IMR-90 (cell line): ENCODE results near the gene GHDC. TPM values are rescaled to one million over a fixed set of nuclear protein-coding genes. Genes with fewer than 3 reads are reported as not detected.

ENCODE experiments used
- ATAC-seq: fragments of 200-7000 bp; cut with Tn5 transposase; 2 replicates; pipeline ENCODE4 v1.9.1; 2020; ENCODE audit warnings: low read depth, mild to moderate bottlenecking, moderate library complexity
- BruUV-seq: library from RNA; stranded (reverse); fragments of 400-500 nt; replicated peaks from 2 replicates; lab custom pipeline; 2021; lab: Mats Ljungman, UMichigan
- CTCF ChIA-PET: fragments of 300-600 bp; formaldehyde crosslinking; extraction: SDS; loops from one replicate; lab custom pipeline; 2021; ENCODE audit warnings: antibody characterized with exemption; lab: Yijun Ruan, JAX
- POLR2A ChIA-PET: fragments of 300-600 bp; sonication (Branson Sonifier 250); formaldehyde crosslinking; loops from one replicate; lab custom pipeline; 2022; ENCODE audit warnings: antibody characterized with exemption; ENCODE audit not compliant: unreplicated experiment; lab: Charles Lee
- DNase-seq: peaks from one replicate; pipeline ENCODE4 v3.0.0; 2013
- H2AFZ ChIP-seq: replicated peaks from 2 replicates; pipeline ENCODE3; 2013; ENCODE audit warnings: low read length, mild to moderate bottlenecking; ENCODE audit not compliant: poor library complexity
- H2AK5ac ChIP-seq: 2 replicates; pipeline ENCODE4 v1.6.1; 2013; ENCODE audit warnings: low read depth, low read length, inconsistent platforms
- H2AK9ac ChIP-seq: replicated peaks from 2 replicates; pipeline ENCODE3; 2013; ENCODE audit warnings: mild to moderate bottlenecking, low read depth, low read length, moderate library complexity; ENCODE audit not compliant: poor library complexity
- H2BK120ac ChIP-seq: 2 replicates; pipeline ENCODE4 v1.6.1; 2013; ENCODE audit warnings: low read depth, low read length, inconsistent platforms
- H2BK15ac ChIP-seq: 3 replicates; pipeline ENCODE4 v1.6.1; 2013; ENCODE audit warnings: low read depth, low read length, inconsistent platforms
- H2BK20ac ChIP-seq: 2 replicates; pipeline ENCODE4 v1.6.1; 2013; ENCODE audit warnings: low read depth, mild to moderate bottlenecking, inconsistent platforms, low read length, moderate library complexity
- H2BK5ac ChIP-seq: 2 replicates; pipeline ENCODE4 v1.6.1; 2013; ENCODE audit warnings: mild to moderate bottlenecking, low read depth, low read length, inconsistent platforms; ENCODE audit not compliant: poor library complexity, severe bottlenecking
- H3K14ac ChIP-seq: replicated peaks from 2 replicates; pipeline ENCODE4 v1.6.1; 2013; ENCODE audit warnings: low read depth, low read length, inconsistent platforms
- H3K18ac ChIP-seq: 2 replicates; pipeline ENCODE4 v1.6.1; 2013; ENCODE audit warnings: low read depth, low read length, control low read depth
- H3K23ac ChIP-seq: 2 replicates; pipeline ENCODE4 v1.6.1; 2013; ENCODE audit warnings: low read depth, low read length, inconsistent platforms
- H3K27ac ChIP-seq: 2 replicates; pipeline ENCODE4 v1.5.1; 2013; ENCODE audit warnings: mild to moderate bottlenecking, control low read depth, low read length; ENCODE audit not compliant: insufficient read depth
- H3K27me3 ChIP-seq: 2 replicates; pipeline ENCODE4 v1.6.1; 2013; ENCODE audit warnings: low read length; ENCODE audit not compliant: control insufficient read depth, insufficient read depth
- H3K36me3 ChIP-seq: 2 replicates; pipeline ENCODE4 v1.6.1; 2013; ENCODE audit warnings: low read length, mixed read lengths; ENCODE audit not compliant: control insufficient read depth, insufficient read depth
- H3K4ac ChIP-seq: 2 replicates; pipeline ENCODE4 v1.6.1; 2013; ENCODE audit warnings: low read depth, low read length, inconsistent platforms
- H3K4me1 ChIP-seq: 2 replicates; pipeline ENCODE4 v1.6.1; 2013; ENCODE audit warnings: low read length, mixed read lengths; ENCODE audit not compliant: control insufficient read depth, insufficient read depth
- H3K4me2 ChIP-seq: 2 replicates; pipeline ENCODE4 v1.6.1; 2013; ENCODE audit warnings: low read depth, mild to moderate bottlenecking, control low read depth, low read length, moderate library complexity
- H3K4me3 ChIP-seq: 2 replicates; pipeline ENCODE4 v1.5.1; 2013; ENCODE audit warnings: low read depth, mild to moderate bottlenecking, control low read depth, low read length, moderate library complexity; ENCODE audit not compliant: insufficient read depth
- H3K56ac ChIP-seq: 2 replicates; pipeline ENCODE4 v1.6.1; 2013; ENCODE audit warnings: low read length, inconsistent platforms; ENCODE audit not compliant: insufficient read depth; ENCODE audit errors: extremely low read depth
- H3K79me1 ChIP-seq, 2 experiments: 2 replicates each; pipeline ENCODE4 v1.6.1; 2013; ENCODE audit warnings: low read length in 2 of 2, inconsistent platforms in 1 of 2, low read depth in 1 of 2
- H3K9ac ChIP-seq: 2 replicates; pipeline ENCODE4 v1.6.1; 2013; ENCODE audit warnings: low read depth, low read length, control low read depth
- H3K9me1 ChIP-seq: 2 replicates; pipeline ENCODE4 v1.6.1; 2013; ENCODE audit warnings: low read length, inconsistent platforms; ENCODE audit not compliant: insufficient read depth
- H3K9me3 ChIP-seq: 2 replicates; pipeline ENCODE4 v1.6.1; 2013; ENCODE audit warnings: low read length; ENCODE audit not compliant: control insufficient read depth, insufficient read depth
- H4K20me1 ChIP-seq: 2 replicates; pipeline ENCODE4 v1.6.1; 2013; ENCODE audit warnings: low read length, inconsistent platforms; ENCODE audit not compliant: insufficient read depth
- H4K5ac ChIP-seq: 2 replicates; pipeline ENCODE4 v1.6.1; 2013; ENCODE audit warnings: mild to moderate bottlenecking, low read depth, low read length, control low read depth
- H4K8ac ChIP-seq, 2 experiments: 2 replicates each; pipeline ENCODE4 v1.6.1; 2013; ENCODE audit warnings: low read depth in 2 of 2, low read length in 2 of 2, control low read depth in 1 of 2, inconsistent platforms in 1 of 2
- H4K91ac ChIP-seq: 2 replicates; pipeline ENCODE4 v1.6.1; 2013; ENCODE audit warnings: low read depth, low read length, inconsistent platforms; ENCODE audit not compliant: insufficient read depth
- CHD1 ChIP-seq: IDR thresholded peaks from 2 replicates; pipeline ENCODE4 v1.6.1; 2012; ENCODE audit warnings: low read depth, low read length, improper control_type of control experiment
- RAD21 ChIP-seq: IDR thresholded peaks from 2 replicates; pipeline ENCODE4 v1.6.1; 2012; ENCODE audit warnings: low read length, improper control_type of control experiment
- SMC3 ChIP-seq: fragments of 150-350 bp; IDR thresholded peaks from 2 replicates; pipeline ENCODE4 v1.6.1; 2016; ENCODE audit warnings: low read depth, mild to moderate bottlenecking, antibody characterized with exemption, low read length, moderate library complexity
- WGBS, 2 experiments: methylation state at CpG; one replicate each; pipeline versions ENCODE4 v1.1.5 to v1.1.7; 2013; ENCODE audit warnings: missing lambda C conversion rate in 2 of 2; ENCODE audit not compliant: insufficient read length in 1 of 2; ENCODE audit errors: extremely low coverage in 2 of 2; 5-methylcytosine and 5-hydroxymethylcytosine counted together
- dilution Hi-C: fragments of 300-500 bp; cut with HindIII; formaldehyde crosslinking; loops from one replicate; pipeline ENCODE4 v1.14.3; 2018; ENCODE audit warnings: low sequenced_read_pairs; ENCODE audit not compliant: unreplicated experiment
- in situ Hi-C: fragments of 300-500 bp; cut with MboI; formaldehyde crosslinking; loops from 3 replicates; pipeline ENCODE4 v1.14.3; 2019; ENCODE audit warnings: low sequenced_read_pairs, inconsistent platforms, mixed read lengths
- intact Hi-C: fragments of 100-400 bp; cut with micrococcal nuclease; formaldehyde crosslinking; loops from 2 replicates; pipeline ENCODE4 v1.10.0; 2022
- polyA plus RNA-seq, 3 experiments: library from polyadenylated mRNA; depleted of rRNA; stranded (reverse); fragments of >200 nt; gene quantifications; 2 replicates each; pipeline ENCODE4 v1.2.3, GENCODE V29; 2012; ENCODE audit warnings: low replicate concordance in 1 of 3
- total RNA-seq: library from RNA; depleted of rRNA; stranded (reverse); fragments of >200 nt; gene quantifications from 2 replicates; pipeline ENCODE4 v1.2.3, GENCODE V29; 2012
- TF ChIP-seq, protein P1 (sequence below): fragments of 150-350 bp; IDR thresholded peaks from 2 replicates; pipeline ENCODE4 v1.6.1; 2017; ENCODE audit warnings: mild to moderate bottlenecking, antibody characterized with exemption, low read length, low read depth

The GHDC gene
- total and polyA plus RNA-seq, 2 of the 4 experiments (the other 2 are of a cell fraction), result 5.2 to 8.1 TPM

DNA sequence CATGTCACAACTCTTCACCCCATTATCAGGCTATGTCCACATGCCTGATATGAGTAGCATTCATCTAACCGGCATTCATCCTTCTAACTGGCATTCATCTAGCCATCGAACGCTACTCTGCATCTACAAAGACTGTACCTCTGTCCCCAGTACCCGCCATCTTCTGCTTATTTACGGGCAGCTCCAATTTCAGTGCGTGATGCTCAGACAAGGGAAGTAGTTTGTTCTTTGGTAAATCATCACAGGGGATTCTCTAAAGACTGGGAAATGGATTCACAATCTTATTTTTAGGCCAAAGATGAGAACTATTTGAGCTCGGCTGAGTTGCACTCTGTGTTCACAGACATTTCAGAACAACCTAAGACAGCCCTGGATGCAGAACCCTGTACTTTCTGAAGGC is 42.5 kb upstream of the GHDC start:
- Histone ChIP-seq H2AK9ac (peak overlapping the region; percentile 28), H2AK5ac (no peak overlapping the region), H2BK120ac (no peak overlapping the region), H2AFZ (no peak overlapping the region), H3K36me3 (peaks cover 1% of the 10 kb centered on the region; the same call in 1 of the 2 replicates), H3K14ac (0 out of 2 replicates have a peak overlapping the region, but pooled peaks have one; percentile 2), H2BK15ac (no peak overlapping the region), H4K20me1 (peaks cover 28% of the 10 kb centered on the region), H3K27me3 (no peaks in the 10 kb centered on the region), H3K9me1 (peaks cover 4% of the 10 kb centered on the region; the same call in 1 of the 2 replicates), H2BK20ac (no peak overlapping the region), H3K4me1 (no peaks in the 10 kb centered on the region; the same call in 1 of the 2 replicates), H3K4me3 (no peak overlapping the region), H3K23ac (no peak overlapping the region), H3K56ac (no peak overlapping the region), H3K9ac (no peak overlapping the region), H3K27ac (no peak overlapping the region), H4K8ac (no peak overlapping the region), H3K9me3 (no peaks in the 10 kb centered on the region), H4K5ac (no peak overlapping the region), H4K91ac (no peak overlapping the region), H2BK5ac (no peak overlapping the region), H3K18ac (no peak overlapping the region), H3K4ac (no peak overlapping the region), H3K4me2 (no peak overlapping the region), H3K79me1 (peaks cover 26 to 72% of the 10 kb centered on the region in 2 experiments)
- dilution Hi-C loops, result no loop called here
- no TSS peak for BruUV-seq
- DNase-seq, result no peak
- CTCF ChIA-PET, result interaction anchor here (0.9 kb wide), 1 partner anchor 14 kb away, joined by 3 read pairs; no protein-coding TSS in a partner anchor
- WGBS, 2 experiments, result 93% methylated on average over 2 of the region's 7 CpGs; no CpG with 5 or more reads in 1 of the 2 experiments
- intact Hi-C loops, result no loop called here
- ATAC-seq, result no peak
- POLR2A ChIA-PET, result interaction anchor here (0.6 kb wide), 1 partner anchor 75 kb away, joined by 3 read pairs; no protein-coding TSS in a partner anchor
- in situ Hi-C loops, result no loop called here
- TF ChIP-seq SMC3 (no peak), RAD21 (no peak), CHD1 (no peak)
- TF ChIP-seq, protein P1, sequence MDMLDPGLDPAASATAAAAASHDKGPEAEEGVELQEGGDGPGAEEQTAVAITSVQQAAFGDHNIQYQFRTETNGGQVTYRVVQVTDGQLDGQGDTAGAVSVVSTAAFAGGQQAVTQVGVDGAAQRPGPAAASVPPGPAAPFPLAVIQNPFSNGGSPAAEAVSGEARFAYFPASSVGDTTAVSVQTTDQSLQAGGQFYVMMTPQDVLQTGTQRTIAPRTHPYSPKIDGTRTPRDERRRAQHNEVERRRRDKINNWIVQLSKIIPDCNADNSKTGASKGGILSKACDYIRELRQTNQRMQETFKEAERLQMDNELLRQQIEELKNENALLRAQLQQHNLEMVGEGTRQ, result no peak
